UCSD-AML1 (cell line): ENCODE results near the gene ZBTB20.
"Not testable (repeated sequence)": the region's sequence is repeated elsewhere in the genome, so short reads cannot be mapped to it uniquely, and the experiment has no call there.

Experiments
- DNase-seq: peaks from one replicate; lab custom pipeline; 2025; ENCODE audit not compliant: unreplicated experiment; lab: John Stamatoyannopoulos, UW

The ZBTB20 gene

DNA sequence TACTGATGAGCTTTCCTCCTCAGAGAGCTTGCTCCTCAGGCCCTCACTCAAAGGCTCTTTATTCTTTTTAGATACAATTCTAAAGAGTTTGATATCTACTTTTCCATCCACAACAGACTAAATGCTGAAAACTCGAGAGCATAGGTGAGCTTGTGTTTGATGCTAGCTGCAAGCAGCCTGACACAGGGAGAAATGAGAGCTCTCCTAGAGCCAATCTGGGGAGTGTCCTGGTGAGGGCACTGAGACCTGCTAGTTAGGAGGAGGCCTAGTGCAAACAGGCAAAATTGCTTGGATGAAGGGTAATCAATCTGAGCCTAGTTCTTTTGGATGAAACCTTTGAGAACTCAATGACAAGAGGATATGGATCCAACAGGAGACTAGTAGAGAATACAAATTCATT lies 300.8 kb downstream of the ZBTB20 start:
- DNase-seq, result no peak

DNA sequence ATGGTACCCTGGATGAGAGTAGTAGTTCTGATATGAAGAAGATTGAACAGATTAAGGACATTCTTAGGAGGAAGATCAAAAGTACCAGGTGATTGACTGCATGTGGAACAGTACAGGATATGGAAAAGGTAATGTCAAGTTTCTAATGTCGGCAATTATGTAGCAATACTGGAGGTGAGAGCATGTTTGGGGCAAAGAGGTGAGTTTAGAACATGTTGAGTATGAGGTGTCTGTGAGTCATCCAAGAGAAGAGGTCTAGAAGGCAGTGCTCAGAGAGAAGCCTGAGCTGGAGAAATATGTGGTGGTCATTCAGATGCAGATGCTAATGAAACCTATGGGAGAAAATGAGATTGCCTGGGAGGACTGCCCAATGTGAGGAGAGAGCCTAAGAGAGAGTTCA lies 305.6 kb downstream of the ZBTB20 start:
- DNase-seq, result no peak

DNA sequence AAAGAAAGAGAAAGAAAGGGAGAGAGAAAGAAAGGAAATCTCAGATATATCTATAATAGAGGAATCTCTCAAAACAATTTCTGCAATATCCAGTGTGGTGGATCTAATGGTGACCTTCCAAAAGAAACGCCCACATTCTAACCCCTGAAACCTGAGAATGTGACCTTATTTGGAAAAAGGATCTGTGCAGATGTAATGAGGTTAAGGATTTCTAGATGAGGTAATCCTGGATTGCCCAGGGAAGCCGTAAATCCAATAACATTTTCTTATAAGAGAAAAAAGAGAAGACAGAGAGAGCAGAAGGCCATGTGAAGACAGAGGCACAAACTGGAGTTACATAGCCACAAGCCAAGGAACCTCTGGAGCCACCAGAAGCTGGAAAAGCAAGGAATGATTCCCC lies 307.6 kb downstream of the ZBTB20 start:
- no peak for DNase-seq

DNA sequence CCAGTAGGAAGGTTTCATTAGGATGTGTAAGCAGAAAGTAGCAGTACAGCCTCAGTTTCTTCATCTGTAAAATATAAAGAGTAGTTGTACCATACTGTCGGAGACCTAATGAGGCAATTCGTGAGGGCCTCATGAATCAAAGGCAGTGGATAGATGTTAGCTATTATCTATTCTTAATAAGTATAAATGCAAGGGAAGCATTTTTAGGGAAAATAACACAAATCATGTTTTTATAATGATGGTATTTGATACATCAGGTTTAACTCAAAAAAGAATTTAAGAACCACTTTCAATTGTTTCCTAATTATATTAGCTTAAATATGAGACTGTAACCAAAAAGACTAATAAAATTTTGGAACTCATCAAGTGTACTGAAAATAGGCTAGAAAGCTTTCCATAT lies 309.1 kb downstream of the ZBTB20 start:
- DNase-seq, result no peak

DNA sequence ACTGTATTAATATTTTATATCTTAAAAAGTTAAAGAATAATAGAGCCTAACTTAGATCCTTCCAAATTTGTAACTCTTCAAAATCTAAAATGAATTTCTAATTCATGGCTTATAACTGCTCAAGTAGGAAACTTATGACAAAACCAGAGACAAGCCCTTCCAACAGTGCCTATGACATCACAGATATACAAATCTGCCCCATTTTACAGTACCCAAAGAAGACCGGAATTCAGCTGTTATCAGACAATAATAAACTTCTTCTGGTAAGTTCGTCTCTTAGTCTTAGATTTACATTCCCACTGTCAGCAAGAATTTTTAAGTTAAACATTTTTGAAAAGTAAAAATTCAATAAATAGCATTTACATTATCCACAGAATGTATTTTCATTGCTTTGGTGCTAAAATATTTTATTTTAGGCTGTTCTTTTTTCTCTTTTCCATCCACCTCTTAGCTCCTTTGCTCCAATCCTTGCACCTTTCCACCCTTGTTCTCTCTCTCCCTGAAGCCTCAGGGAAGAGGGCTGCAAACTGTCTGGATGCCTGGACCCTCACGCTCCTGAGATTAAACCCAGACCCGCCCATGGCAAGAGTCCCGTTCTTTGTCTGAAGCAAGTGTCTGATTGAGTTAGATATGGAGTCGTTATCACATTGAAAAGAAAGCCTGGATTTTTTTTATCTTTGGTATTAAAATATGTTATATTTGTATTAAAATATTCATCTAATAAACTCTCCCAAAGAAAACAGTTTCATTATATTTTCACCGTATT lies 312.7 kb downstream of the ZBTB20 start:
- DNase-seq, result no peak

DNA sequence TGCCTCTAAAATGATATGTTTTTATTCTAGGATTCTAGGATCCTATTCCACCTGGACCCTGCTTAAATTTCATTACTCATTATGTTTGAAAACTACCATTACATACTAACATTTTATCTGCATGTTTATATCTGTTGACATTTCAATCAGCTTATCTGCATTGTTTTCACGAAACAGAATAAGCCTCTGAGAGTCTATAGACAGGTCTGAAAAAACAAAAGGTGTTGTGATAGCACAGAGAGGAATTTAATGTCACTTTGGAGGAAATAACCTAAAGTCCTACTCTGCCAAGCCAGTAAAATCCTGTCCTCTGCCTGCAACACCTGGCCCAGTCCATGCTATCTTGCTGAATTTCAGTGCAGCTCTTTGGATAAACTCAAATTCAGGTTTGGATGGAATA lies 315.2 kb downstream of the ZBTB20 start:
- DNase-seq, result no peak

DNA sequence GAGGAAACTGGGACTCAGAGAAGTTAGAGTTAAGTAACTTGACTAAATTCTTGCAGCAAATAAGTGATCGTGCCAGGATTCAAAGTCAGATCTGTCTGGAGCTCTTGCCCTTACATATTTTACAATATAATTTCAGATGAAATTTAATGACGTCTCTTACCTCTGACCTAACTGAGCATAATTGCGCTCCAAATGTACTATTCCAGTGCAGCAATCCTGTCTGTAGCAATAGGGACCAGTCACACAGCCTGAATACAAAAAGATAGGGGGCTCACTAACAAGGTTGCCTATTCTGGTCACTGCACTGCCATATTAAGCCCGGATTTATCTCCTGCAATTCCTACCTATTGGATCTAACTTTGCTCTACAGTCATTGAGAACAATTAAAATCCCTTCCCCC lies 316.4 kb downstream of the ZBTB20 start:
- DNase-seq, result no peak

DNA sequence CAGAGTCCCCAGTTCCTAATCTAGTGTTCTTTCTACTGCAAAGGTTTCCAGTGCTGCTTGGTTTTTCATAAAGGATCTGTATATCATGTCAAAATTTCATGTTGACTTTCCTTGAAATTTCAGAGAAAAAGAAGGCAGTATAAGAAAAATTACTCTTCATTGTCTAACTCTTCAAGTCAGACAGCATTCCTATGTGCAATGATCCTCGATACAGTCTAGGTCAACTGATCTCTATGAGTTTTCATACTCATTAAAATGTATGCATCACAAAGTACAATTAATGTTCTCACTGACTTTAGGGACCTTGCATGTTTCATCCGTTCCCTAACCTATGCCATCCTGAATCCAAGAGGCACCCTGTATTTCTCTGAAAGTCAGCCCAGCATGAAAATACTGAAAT lies 317.3 kb downstream of the ZBTB20 start:
- no peak for DNase-seq

DNA sequence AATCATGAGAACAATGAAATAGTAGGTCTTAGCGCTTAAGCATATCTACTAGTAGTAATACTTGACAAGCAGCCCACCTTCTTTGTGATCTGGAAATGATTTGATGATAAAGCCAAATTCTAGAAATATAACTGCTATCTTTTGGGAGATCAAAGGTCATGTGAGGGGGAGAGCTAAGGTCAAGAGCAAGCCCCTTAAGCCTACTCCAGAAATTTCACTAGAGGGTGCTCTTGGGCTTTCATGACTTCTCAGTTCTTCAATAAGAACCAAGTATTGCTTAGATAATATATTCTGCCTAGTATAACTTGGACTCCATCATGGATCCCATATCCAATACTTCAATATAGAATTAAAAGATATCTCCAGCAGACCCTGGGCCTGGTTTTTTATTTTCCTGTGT lies 319.6 kb downstream of the ZBTB20 start:
- no peak for DNase-seq

DNA sequence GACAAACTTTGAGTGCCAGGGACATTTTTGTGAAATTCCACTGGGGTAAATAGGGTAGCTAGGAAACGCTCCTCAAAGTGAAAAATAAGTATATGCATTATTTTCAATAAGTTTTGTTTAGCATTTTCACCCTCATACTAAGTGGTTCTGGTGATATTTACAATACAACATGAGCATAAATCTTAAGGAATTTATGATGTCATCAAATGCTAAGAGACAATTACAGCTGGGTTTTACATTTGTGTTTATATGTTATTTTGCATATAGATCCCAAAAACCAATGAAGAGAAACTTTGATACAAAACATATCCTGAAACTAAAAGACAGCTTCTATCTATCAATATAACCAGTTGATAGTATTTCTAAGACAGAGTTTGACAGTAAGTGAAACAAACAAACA lies 323.1 kb downstream of the ZBTB20 start:
- DNase-seq, result no peak

DNA sequence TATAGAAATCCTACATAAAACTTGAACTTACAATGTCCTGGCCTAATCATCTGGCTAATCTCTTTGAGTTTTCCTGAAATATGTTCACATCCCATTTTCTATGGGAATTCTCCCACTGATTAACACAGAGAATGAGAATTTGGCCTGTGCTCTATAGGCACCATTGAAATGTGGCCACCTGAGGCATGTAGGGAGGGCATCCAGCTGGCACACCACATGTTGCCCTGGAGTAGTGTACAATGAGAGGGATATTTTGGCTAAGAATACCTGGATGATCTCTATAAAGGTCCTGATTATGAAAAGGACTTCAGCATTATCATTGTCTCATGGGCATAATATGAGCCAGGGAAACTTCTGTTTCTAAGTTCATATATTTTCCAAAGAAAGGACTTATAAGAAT lies 324.0 kb downstream of the ZBTB20 start:
- no peak for DNase-seq

DNA sequence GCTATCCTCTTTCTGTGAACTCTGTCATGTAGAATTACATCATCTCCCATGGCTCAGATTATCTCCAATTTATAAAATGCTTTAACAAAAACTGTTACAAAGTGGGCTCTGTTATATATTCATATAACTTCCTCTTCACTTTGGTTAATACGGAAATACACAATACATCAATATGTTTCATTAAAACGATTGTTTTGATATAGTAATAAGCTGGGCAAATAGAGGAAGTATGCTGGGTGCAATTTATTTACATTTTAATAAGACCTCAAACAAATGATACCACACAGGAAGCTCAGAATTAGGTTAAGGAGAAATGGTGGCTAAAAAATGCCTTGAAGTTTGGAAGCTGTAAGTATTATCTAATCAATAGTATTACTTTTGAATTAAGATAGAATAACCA lies 331.0 kb downstream of the ZBTB20 start:
- DNase-seq, result no peak

DNA sequence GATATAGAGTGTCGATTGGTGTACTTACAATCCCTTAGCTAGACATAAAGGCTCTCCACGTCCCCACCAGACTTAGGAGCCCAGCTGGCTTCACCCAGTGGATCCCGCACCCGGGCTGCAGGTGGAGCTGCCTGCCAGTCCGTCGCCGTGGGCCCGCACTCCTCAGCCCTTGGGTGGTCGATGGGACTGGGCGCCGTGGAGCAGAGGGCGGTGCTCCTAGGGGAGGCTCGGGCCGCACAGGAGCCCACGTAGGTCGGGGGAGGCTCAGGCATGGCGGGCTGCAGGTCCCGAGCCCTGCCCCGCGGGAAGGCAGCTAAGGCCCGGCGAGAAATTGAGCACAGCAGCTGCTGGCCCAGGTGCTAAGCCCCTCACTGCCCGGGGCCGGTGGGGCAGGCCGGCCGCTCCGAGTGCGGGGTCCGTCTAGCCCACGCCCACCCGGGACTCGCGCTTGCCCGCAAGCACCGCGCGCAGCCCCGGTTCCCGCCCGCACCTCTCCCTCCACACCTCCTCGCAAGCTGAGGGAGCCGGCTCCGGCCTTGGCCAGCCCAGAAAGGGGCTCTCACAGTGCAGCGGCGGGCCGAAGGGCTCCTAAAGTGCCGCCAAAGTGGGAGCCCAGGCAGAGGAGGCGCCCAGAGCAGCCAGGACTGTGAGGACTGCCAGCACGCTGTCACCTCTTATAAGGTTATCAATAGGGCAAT lies 334.4 kb downstream of the ZBTB20 start:
- DNase-seq, result not testable (repeated sequence)

DNA sequence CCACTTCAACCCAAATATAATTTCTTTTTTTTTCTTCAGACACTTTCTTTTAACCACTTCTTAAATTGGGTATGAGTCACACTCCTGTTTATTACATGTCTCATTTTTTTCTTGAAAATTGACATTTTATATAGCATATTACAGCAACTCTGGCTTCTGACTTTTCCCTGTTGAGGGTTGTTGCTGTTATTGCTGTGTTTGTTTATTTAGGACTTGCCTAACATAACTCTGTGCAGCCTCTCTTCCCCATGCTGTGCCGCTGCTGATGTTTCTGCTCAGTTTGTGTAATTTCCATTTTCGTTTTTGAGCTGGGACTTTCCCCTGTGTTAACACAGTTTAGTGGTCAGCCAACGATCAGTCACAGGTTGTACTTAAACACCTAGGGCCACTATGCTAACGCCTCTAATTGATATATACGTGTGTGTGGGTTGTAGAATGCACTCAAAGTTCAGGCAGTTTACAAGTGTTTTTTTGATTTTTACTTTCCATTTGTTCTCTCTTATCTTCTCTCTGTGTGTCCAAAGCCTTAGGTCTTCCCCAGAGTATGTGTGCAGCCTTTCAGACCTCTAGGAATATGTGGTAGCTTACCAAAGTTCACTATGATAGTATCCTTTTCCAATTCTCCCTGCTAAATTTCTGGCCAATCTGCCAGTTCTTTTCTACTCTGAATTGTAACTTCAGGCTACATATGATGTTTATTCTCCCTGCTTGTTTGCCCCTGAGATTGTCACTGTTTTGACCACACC lies 337.2 kb downstream of the ZBTB20 start:
- DNase-seq, result no peak

DNA sequence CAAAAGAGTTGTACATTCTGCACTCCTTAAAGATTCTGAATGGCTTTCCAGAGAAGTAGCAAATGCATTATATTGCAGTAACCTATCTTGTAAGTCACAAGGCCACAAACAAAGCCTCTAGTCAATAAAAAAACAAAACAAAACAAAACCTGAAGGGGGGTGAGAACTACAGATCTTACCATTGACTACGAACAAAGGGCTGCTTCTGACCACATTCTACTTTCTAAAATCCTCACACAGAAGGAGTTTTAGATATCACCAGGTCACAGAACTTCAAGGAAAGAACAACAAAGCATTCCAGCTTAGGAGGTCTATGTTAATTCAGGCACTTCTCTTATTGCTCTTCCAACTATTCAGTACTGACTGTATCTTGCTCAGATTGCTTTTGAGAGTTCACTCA lies 343.0 kb downstream of the ZBTB20 start:
- DNase-seq, result no peak

DNA sequence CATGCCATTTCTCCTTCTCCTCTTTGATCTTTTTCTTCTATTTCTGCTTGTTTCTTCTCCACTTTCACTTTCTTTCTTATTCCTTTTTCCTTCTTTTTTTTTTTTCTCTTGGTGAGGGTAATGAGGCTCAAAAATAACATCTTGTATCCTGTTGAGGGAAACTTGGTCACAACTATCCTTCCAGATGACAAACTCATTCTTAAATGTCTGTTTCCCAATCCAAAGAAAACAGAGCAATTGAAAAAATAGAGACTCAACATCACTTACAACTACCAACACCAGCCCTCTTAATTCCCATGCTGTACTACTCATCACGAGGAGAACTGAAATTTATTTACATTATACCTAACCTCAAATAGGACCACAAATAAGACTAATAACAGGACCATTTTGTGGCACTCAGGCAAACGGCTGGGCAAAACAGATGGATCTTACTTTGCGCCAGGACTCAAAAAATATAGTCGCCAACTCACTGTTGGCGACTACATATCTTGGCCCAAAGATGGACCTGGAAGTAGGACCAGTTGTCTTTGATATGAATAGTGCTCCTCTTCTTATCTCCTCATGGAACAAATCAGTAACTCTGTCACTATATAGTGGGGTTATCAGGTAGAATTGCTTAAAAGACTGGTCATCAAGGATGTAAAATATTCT lies 343.9 kb downstream of the ZBTB20 start:
- DNase-seq, result no peak

DNA sequence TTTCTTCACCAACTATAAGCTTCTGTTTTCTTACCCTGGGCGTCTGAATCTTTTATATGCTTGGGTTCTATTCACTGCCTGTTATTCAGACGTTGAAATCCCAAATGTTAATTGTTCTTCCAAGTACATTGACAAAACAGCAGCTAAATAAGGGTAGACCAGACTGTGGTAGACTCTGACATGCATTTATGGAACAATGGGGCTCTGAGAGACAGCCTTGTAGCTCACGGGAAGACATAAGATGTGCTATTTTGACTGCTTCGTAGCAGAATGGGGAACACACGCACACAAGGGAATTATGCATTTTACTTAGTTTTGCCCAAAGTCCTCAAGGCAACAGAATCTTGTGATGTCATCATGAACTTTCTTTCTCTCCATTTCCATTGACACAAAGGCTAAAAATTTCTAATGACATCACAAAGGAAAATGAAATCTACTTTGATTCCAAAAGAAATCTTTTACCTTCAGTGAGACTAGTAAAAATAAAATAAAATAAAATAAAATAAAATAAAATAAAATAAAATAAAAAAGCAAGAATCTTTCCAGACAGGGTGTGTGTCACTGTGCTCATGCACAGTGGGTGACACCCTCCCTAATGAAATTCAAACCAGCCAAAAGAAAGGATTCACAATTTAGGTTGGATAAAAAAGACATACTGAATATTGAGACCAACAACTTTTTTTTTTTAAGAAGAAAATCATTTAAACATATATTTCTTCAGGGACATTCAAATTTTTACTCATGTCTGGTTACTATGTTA lies 346.6 kb downstream of the ZBTB20 start:
- DNase-seq, result no peak

DNA sequence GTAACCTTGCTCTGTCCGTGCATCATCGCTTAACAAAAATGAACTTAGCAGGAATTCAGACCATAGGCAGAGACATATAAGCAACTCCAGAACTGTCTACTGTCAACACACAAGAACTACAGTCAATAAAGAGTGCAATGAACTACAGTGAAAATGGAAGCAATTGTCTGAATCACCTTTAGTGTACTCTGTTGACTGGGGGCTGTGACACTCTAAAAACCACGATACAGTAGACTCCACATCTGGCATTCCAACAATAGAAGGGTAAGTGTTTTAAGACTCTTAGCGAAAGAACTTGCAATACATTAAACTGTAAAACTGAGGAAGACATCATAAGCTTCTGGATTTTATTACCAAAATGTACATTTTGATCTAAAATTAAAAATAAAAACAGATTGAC lies 347.3 kb downstream of the ZBTB20 start:
- no peak for DNase-seq

DNA sequence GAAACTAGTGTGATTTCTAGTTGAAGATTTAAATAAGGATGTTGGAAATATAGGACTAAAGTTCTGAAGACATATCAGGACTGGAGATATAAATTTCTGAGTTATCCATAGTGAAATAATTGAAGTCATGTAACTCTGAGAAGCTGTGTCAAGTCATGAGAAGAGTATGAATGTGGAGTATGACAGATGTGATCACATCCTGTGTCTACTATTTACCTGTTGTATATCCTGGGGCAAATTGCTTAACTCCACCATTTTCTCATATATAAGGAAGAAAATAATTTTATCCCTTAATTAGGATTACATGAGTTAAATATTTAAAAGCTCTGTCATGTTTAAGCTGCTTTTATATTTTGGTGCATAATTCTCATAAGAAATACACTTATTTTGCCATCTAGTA lies 350.3 kb downstream of the ZBTB20 start:
- no peak for DNase-seq

DNA sequence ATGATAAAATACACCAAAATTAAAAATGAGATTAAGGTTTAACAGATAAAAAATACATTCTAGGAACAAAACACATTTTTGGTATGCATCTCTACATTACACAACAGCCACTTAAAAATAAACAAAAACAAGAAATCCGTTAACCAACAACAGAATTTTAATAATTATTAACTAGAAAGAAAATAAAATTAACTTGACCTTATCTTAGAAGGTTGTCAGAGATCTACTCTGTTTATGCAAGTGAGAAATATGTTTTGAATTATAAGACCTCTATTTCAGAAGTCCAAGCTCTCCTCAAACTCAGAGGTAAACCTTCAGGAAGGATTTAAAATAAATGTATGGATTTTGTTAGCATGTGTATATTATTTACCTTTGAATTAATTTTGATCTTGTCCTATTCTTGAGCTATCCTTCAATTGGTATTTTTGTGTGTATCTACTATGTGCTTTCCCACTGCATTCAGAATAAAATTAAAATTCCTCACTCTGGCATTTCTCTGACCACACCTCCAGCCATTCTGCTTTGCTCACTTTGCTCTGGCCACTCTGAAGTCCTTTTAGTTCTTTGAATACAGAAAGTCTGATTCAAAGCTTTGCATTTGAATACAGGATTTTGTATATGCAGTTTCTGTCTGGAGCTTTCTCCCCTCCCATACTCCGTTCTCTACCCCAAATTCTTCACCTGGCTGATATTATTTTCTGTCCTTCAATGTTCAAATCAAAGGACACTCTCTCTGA lies 352.0 kb downstream of the ZBTB20 start:
- DNase-seq, result no peak
